HG02759 (cell line): ENCODE data around the gene DUSP9.
"Not testable (repeated sequence)": the region's sequence is repeated elsewhere in the genome, so short reads cannot be mapped to it uniquely, and the experiment has no call there.

Experiments
- ATAC-seq: cut with Tn5 transposase; IDR thresholded peaks from one replicate; pipeline ENCODE4 v1.9.1; 2021; ENCODE audit warnings: mild to moderate bottlenecking, moderate library complexity; ENCODE audit not compliant: unreplicated experiment

DUSP9 gene

GRCh38 chrX:153646620-153647373 is at the start of gene DUSP9:
TSS of gene DUSP9 (plus strand) at chrX:153647203. CDS start at chrX:153647954, 751 bp downstream.
- ATAC-seq, result no peak

- ATAC-seq, result peak; percentile 63
Observed at GRCh38 chrX:153598541-153599191, 48.3 kb upstream of the DUSP9 start, which contains the start of gene CCNQ. TSS of gene CCNQ (minus strand) at chrX:153599139. CDS start at chrX:153599073, 66 bp downstream.

GRCh38 chrX:153599192-153600031 is 47.6 kb upstream of the DUSP9 start:
- ATAC-seq, result peak; percentile 86

GRCh38 chrX:153600032-153600373 is 47.0 kb upstream of the DUSP9 start:
- no peak for ATAC-seq

- ATAC-seq, result no peak
Observed at GRCh38 chrX:153600921-153601320, 46.1 kb upstream of the DUSP9 start.

- no peak for ATAC-seq
Observed at GRCh38 chrX:153601511-153602110, 45.4 kb upstream of the DUSP9 start.

GRCh38 chrX:153602601-153603000 is 44.4 kb upstream of the DUSP9 start:
- ATAC-seq, result no peak

GRCh38 chrX:153603131-153603656 is 43.8 kb upstream of the DUSP9 start:
- ATAC-seq, result no peak

GRCh38 chrX:153604666-153605380 is 42.2 kb upstream of the DUSP9 start:
- ATAC-seq, result not testable (repeated sequence)

GRCh38 chrX:153606503-153606902 is 40.5 kb upstream of the DUSP9 start:
- ATAC-seq, result no peak

- ATAC-seq, result no peak
Observed at GRCh38 chrX:153608376-153608775, 38.6 kb upstream of the DUSP9 start.

- no peak for ATAC-seq
Observed at GRCh38 chrX:153608806-153609205, 38.2 kb upstream of the DUSP9 start.

GRCh38 chrX:153609917-153610835 is 36.8 kb upstream of the DUSP9 start:
- ATAC-seq, result peak; percentile 79

GRCh38 chrX:153610836-153611213 is 36.2 kb upstream of the DUSP9 start:
- no peak for ATAC-seq

- ATAC-seq, result no peak
Observed at GRCh38 chrX:153611298-153612095, 35.5 kb upstream of the DUSP9 start.

GRCh38 chrX:153612413-153612812 is 34.6 kb upstream of the DUSP9 start:
- ATAC-seq, result no peak

- no peak for ATAC-seq
Observed at GRCh38 chrX:153614818-153615217, 32.2 kb upstream of the DUSP9 start.

GRCh38 chrX:153620576-153620975 is 26.4 kb upstream of the DUSP9 start:
- ATAC-seq, result no peak
